DOHH2 (cell line): ENCODE results near the gene EXOC3.

Experiments
- CTCF ChIP-seq: fragments of 200-600 bp; sonication (generic); IDR thresholded peaks from one replicate; pipeline ENCODE4 v1.5.1; 2014; ENCODE audit warnings: antibody characterized with exemption, mild to moderate bottlenecking, low read depth, low read length; ENCODE audit not compliant: poor library complexity, severe bottlenecking
- EZH2phosphoT487 ChIP-seq: fragments of 200-600 bp; sonication (generic); IDR thresholded peaks from 2 replicates; pipeline ENCODE4 v1.6.1; 2017; ENCODE audit warnings: borderline replicate concordance, mild to moderate bottlenecking, antibody characterized with exemption, low read length, moderate library complexity, mixed read lengths

- no peak for TF ChIP-seq CTCF
- no peak for TF ChIP-seq EZH2phosphoT487
Measured at GRCh38 chr5:407051-407450, 35.9 kb upstream of the EXOC3 start.
